Measurements from ENCODE around the gene CCNK. TPM values are rescaled to one million over a fixed set of nuclear protein-coding genes. Genes with fewer than 3 reads are reported as not detected.

The CCNK gene
- total RNA-seq, 2 donors from 2014 or later = 22.6 to 42.2 TPM

DNA sequence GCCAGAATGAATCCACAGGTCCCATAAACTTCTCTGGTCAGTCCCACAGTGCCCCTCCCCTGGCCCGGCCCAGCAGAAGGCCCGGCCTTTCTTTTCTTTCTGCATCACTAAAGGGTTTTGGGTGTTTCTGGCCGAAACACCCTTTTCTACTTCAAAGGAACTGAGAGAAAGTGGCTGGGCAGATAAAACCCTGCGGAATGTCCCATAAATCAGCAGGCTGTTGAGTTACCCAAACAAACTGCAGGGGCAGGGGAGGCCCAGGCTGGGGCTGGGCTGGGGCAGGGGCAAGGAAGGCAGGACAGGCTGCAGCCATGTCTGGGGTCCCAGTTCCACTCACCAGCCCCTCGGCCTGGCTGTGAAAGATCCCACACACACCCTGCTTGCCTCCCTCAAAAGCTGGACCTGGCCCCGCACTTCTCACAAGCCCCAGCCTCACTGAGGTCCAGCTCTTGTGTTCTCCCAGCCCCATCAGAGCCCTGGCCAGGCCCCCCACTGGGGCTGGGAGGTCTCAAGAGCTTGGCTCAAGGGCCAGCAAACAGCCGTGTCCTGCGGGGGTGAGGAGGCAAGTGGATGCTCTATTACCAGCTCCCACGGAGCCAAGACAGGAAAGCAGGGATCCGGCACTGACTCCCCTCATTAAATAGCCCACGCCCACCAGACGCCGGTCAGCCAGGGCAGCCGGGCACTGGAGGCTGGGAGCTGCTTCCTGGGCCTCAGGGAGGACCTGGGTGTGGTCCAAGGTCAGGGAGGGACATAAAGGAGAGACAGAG is 41.9 kb downstream of the CCNK start:
- no peak for DNase-seq (ENCODE audit: low spot score)
- TF ChIP-seq, protein P1, sequence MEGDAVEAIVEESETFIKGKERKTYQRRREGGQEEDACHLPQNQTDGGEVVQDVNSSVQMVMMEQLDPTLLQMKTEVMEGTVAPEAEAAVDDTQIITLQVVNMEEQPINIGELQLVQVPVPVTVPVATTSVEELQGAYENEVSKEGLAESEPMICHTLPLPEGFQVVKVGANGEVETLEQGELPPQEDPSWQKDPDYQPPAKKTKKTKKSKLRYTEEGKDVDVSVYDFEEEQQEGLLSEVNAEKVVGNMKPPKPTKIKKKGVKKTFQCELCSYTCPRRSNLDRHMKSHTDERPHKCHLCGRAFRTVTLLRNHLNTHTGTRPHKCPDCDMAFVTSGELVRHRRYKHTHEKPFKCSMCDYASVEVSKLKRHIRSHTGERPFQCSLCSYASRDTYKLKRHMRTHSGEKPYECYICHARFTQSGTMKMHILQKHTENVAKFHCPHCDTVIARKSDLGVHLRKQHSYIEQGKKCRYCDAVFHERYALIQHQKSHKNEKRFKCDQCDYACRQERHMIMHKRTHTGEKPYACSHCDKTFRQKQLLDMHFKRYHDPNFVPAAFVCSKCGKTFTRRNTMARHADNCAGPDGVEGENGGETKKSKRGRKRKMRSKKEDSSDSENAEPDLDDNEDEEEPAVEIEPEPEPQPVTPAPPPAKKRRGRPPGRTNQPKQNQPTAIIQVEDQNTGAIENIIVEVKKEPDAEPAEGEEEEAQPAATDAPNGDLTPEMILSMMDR (IDR thresholded peaks at IDR 0.05) = no peak
- no peak for ATAC-seq (ENCODE audit: insufficient number of reproducible peaks, low FRiP score, low read depth)
- Histone ChIP-seq H3K27ac (no peak overlapping the region), H3K27me3 (replicated peaks; ENCODE audit: insufficient read depth) (no peaks in the 10 kb centered on the region), H3K36me3 (no peaks in the 10 kb centered on the region), H3K9me3 (no peaks in the 10 kb centered on the region), H3K4me3 (no peak overlapping the region), H3K4me1 (ENCODE audit: control insufficient read depth in 1 of 2, low read depth in 2 of 2) (no peaks in the 10 kb centered on the region)

- no peaks in the 10 kb centered on the region for H3K9me3 ChIP-seq
- no peaks in the 10 kb centered on the region for H3K36me3 ChIP-seq
- no peak overlapping the region for H3K4me3 ChIP-seq
- H3K4me1 ChIP-seq (ENCODE audit: control insufficient read depth in 1 of 2, low read depth in 2 of 2) = no peaks in the 10 kb centered on the region
- DNase-seq (ENCODE audit: low spot score) (no peak), ATAC-seq (ENCODE audit: insufficient number of reproducible peaks, low FRiP score, low read depth) (no peak)
- TF ChIP-seq, protein P1 (IDR thresholded peaks at IDR 0.05) = no peak
- no peak overlapping the region for H3K27ac ChIP-seq
- no peaks in the 10 kb centered on the region for H3K27me3 ChIP-seq (replicated peaks; ENCODE audit: insufficient read depth)
Observed at GRCh38 chr14:99523704-99524055, 42.5 kb downstream of the CCNK start.

DNA sequence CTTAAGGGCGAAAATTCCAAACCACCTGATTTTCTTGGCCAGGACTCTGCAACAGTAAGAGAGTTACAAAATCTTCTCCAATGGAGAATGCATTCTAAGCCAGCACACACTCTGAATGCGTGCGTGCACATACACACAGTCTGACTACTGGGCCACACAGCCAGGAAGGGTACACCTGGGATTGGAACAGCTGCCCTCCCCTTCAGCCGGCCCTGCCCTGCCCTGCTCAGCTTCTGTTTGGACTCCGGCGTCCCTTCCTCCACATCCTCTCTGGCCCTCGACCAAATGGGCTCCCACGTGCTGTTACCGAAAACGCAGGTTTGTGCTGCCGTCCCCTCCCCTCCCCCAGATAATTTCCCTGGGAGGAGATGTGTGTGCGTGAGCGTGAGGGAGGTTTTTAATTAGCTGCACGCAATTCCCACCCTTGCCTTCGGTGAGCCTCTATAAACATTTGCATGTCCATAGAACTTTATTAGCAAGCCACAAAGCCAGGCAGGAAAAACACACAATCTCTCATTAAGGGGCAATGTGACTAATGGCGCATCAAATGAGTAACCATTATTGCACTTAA is 43.0 kb downstream of the CCNK start:
- ATAC-seq (ENCODE audit: insufficient number of reproducible peaks, low FRiP score, low read depth) (no peak), DNase-seq (ENCODE audit: low spot score) (no peak)
- H3K4me3 ChIP-seq = no peak overlapping the region
- H3K27me3 ChIP-seq (replicated peaks; ENCODE audit: insufficient read depth) = no peaks in the 10 kb centered on the region
- no peaks in the 10 kb centered on the region for H3K36me3 ChIP-seq
- no peaks in the 10 kb centered on the region for H3K9me3 ChIP-seq
- H3K27ac ChIP-seq = no peak overlapping the region
- TF ChIP-seq, protein P1 (IDR thresholded peaks at IDR 0.05) = no peak
- H3K4me1 ChIP-seq (ENCODE audit: control insufficient read depth in 1 of 2, low read depth in 2 of 2) = no peaks in the 10 kb centered on the region

- ATAC-seq (ENCODE audit: insufficient number of reproducible peaks, low FRiP score, low read depth) = no peak
Observed at GRCh38 chr14:99524804-99525698, 43.8 kb downstream of the CCNK start.

More at GRCh38 chr14:99524804-99525698, 43.8 kb downstream of the CCNK start:
- DNase-seq (ENCODE audit: low spot score) = no peak
- Histone ChIP-seq H3K9me3 (no peaks in the 10 kb centered on the region), H3K4me3 (no peak overlapping the region), H3K27me3 (replicated peaks; ENCODE audit: insufficient read depth) (no peaks in the 10 kb centered on the region), H3K27ac (no peak overlapping the region), H3K4me1 (ENCODE audit: control insufficient read depth in 1 of 2, low read depth in 2 of 2) (no peaks in the 10 kb centered on the region), H3K36me3 (no peaks in the 10 kb centered on the region)
- TF ChIP-seq, protein P1 (IDR thresholded peaks at IDR 0.05) = no peak
